Kidney epithelial cell (primary cell): ENCODE data around the gene LITAFD. TPM values are rescaled to one million over a fixed set of nuclear protein-coding genes. Genes with fewer than 3 reads are reported as not detected.
"Not testable (repeated sequence)": the region's sequence is repeated elsewhere in the genome, so short reads cannot be mapped to it uniquely, and the experiment has no call there.

ENCODE experiments used
- DNase-seq: peaks from one replicate; pipeline ENCODE4 v3.0.0-alpha.2; 2010; ENCODE audit warnings: low read depth
- H3K27me3 ChIP-seq: 2 replicates; pipeline ENCODE4 v1.6.0; 2011; ENCODE audit warnings: low read length; ENCODE audit not compliant: control insufficient read depth, insufficient read depth
- H3K36me3 ChIP-seq: 2 replicates; pipeline ENCODE4 v1.5.1; 2011; ENCODE audit warnings: low read length; ENCODE audit not compliant: control insufficient read depth, insufficient read depth
- H3K4me3 ChIP-seq: 2 replicates; pipeline ENCODE4 v1.5.1; 2011; ENCODE audit warnings: low read depth, mild to moderate bottlenecking, control low read depth, low read length
- CTCF ChIP-seq: IDR thresholded peaks from 2 replicates; pipeline ENCODE4 v1.5.1; 2011; ENCODE audit warnings: mild to moderate bottlenecking, moderate library complexity, low read length, control low read depth, inconsistent platforms; ENCODE audit not compliant: insufficient read depth, poor library complexity, severe bottlenecking
- total RNA-seq: library from RNA; depleted of rRNA; stranded (reverse); fragments of >200 nt; gene quantifications from 2 replicates; pipeline ENCODE4 v1.2.3, GENCODE V29; 2015

The LITAFD gene
- not detected in 2 replicates for total RNA-seq

DNA sequence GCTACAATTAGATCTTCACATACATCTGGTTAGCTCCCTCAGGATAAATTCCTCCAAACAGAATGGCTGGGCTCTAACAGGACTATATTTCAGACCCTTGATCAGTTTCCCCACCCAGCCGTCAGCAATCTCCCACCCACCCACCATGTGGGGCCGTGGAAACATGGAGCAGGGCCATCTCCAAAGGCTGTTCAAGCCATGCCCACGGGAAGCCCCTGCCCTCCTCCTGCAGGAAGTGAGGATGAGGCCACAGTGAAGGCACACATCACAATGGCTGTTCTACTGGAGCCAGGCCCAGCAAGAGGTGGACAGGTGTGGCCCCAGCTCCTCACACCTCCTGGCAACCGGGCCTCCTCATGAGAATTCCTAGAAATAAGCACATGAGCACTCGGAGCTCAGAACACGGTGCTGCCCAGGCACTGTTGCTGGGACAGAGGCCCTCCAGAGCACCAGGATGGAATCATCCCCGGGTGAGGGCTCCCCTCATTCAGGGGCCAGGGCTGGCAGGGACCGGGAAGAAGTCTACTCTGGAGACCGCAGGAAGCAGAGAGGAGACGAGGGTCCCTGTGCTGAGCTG is at the start of gene LITAFD:
TSS of gene LITAFD (plus strand) at position 311 of the 577 bp plus-strand sequence. CDS start 2,005 bp downstream, outside the sequence.
- no peak for TF ChIP-seq CTCF
- no peak for DNase-seq

DNA sequence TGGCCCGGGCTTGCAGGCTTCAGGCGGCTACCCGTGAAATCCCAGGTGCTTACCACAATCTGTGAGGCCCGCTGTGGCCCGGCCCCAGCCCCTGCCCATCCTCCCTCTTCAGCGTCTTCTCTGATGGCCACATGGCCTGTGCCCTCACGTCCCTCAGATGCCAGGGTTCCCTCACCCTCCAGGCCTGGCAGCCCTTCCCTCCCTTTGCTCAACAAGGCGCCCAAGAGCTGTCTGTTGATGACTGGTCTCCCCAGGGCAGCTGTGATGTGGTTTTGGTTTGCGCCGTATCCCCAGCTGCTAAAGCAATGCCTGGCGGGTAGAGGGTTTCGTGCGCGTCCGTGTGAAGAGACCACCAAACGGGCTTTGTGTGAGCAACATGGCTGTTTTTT is 49.4 kb upstream of the LITAFD start:
- no peak overlapping the region for H3K4me3 ChIP-seq
- DNase-seq = no peak
- no peak for TF ChIP-seq CTCF
- H3K27me3 ChIP-seq = no peaks in the 10 kb centered on the region
- peaks cover 2% of the 10 kb centered on the region for H3K36me3 ChIP-seq

More for the DNA sequence above, at the start of gene LITAFD:
- Histone ChIP-seq H3K4me3 (no peak within 1 kb of the TSS), H3K36me3 (no peaks in the 10 kb centered on the region), H3K27me3 (no peaks in the 10 kb centered on the region)

DNA sequence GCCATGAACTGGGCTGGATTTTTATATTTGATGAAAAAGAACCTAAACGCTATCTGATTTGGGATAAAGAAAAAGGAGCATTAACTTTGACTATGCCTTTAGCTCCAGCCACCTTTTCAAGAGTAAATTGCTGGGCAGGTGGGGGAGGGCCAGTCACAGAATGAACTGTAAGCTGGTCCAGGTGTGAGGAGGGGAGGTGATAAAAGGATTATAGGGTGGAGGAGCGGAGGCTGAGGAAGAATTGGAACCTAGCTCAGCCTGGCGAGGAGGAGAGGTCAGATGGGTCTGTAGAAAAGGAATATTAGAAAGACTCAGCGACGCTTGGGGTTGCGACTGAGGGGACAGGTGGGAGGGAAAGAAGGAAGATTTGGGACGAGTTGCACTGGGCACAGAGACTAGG is 45.4 kb upstream of the LITAFD start:
- H3K4me3 ChIP-seq, H3K27me3 ChIP-seq, DNase-seq, H3K36me3 ChIP-seq: not testable (repeated sequence)

DNA sequence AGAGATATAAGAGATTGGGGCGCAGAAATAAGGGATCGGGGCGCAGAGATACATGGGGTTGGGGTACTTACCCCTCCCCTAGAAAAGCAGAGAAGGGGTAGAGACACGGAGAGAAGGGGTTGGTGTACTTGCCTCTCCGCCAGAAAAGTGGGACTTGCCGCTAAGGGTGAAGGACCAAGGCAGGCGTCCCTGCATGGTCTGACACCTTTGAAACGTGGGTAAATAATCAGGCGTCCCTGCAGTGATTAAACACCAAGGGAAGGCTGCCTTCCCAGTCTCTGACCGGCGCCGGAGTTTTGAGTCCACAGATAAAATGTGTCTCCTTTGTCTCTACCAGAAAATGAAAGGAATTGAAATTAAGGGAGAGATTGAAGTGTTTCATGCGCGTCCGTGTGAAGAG is 44.6 kb upstream of the LITAFD start:
- H3K36me3 ChIP-seq, H3K4me3 ChIP-seq, H3K27me3 ChIP-seq, DNase-seq: not testable (repeated sequence)

DNA sequence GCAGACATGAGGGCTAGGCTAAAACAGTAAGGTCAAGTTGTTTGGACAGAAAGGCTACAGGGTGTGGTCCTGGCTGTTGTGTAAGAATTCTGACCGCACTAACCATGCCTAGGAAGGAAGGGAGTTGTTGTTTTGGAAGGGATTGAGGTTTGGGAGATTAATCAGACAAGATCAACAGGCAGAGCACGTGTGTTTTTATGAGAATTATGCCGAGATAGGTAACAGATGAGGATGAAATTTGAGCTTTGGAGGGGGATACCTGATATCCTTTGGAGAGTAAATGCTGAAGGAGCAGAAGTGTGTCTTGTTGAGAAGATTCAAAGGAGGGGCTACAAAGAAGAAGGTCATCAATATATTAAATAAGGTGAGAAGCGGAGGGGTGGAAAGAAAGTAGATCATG is 40.1 kb upstream of the LITAFD start:
- not testable (repeated sequence) for DNase-seq, H3K36me3 ChIP-seq, H3K4me3 ChIP-seq, H3K27me3 ChIP-seq

- not testable (repeated sequence) for H3K36me3 ChIP-seq, H3K27me3 ChIP-seq, H3K4me3 ChIP-seq, DNase-seq
These were observed 38.9 kb upstream of the LITAFD start for GRCh38 chr16:8843296-8843695.

- DNase-seq = no peak
- TF ChIP-seq CTCF = no peak
- H3K27me3 ChIP-seq = no peaks in the 10 kb centered on the region
- no peaks in the 10 kb centered on the region for H3K36me3 ChIP-seq
- no peak overlapping the region for H3K4me3 ChIP-seq
These were observed 36.4 kb upstream of the LITAFD start for GRCh38 chr16:8845699-8846298.

GRCh38 chr16:8846401-8846932 is 35.7 kb upstream of the LITAFD start:
- H3K27me3 ChIP-seq = no peaks in the 10 kb centered on the region
- TF ChIP-seq CTCF = no peak
- no peaks in the 10 kb centered on the region for H3K36me3 ChIP-seq
- DNase-seq = no peak
- H3K4me3 ChIP-seq = no peak overlapping the region
